ENCODE results near the gene FXN. TPM values are rescaled to one million over a fixed set of nuclear protein-coding genes. Genes with fewer than 3 reads are reported as not detected.

The FXN gene
- total and polyA plus RNA-seq, 2 donors (not counting 1 experiment from before 2014, with no cell fraction given) = 8.8 to 9.6 TPM

DNA sequence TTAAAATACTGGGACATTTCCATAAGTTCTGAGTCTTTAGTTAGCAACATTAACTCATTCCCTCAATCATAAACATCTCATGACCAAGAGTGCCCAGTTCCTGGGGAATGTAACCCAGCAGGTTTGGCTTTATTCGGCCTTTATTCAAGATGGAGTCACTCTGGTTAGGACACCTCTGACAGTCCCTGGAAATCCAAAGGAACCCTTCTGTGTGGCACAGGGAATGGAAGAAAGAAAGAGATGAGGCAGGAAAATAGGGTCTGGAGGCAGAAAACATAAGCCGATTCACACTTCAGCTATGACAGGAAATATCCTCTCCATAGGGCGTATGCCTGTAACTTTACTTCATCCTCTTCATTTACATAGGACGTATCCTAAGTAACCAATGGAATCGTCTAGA is 53.5 kb downstream of the FXN start:
- H3K4me1 ChIP-seq (ENCODE audit: control insufficient read depth in 2 of 2, insufficient read depth in 2 of 2, low read length in 2 of 2) = no peaks in the 10 kb centered on the region
- no peaks in the 10 kb centered on the region for H3K9me3 ChIP-seq (ENCODE audit: control extremely low read depth in 1 of 3, control insufficient read depth in 2 of 3, insufficient read depth in 1 of 3, low read length in 2 of 3)
- no peaks in the 10 kb centered on the region for H3K27me3 ChIP-seq (replicated peaks in 1 of 4; ENCODE audit: control extremely low read depth in 1 of 4, control insufficient read depth in 3 of 4, insufficient read depth in 4 of 4, low read length in 3 of 4)
- H4K20me1 ChIP-seq (ENCODE audit: control insufficient read depth, insufficient read depth, low read length, poor library complexity, severe bottlenecking) = no peaks in the 10 kb centered on the region
- ChIA-PET CTCF (no interaction called here), POLR2A (no interaction called here)
- Mint-ChIP-seq H3K9me3 (ENCODE audit: insufficient read depth) (no peaks in the 10 kb centered on the region), H3K27ac (no peak overlapping the region), H3K27me3 (no peaks in the 10 kb centered on the region), H3K4me1 (no peaks in the 10 kb centered on the region), H3K4me3 (no peak overlapping the region)
- ATAC-seq (ENCODE audit: low read depth) (no peak), DNase-seq (no peak)
- no peaks in the 10 kb centered on the region for H3K79me2 ChIP-seq (ENCODE audit: control insufficient read depth, insufficient read depth, low read length)
- no peak overlapping the region for H3K9ac ChIP-seq (ENCODE audit: low read length)
- 100% methylated on average over 1 of the region's 5 CpGs for WGBS (ENCODE audit: insufficient coverage)
- no peak overlapping the region for H3K4me3 ChIP-seq (ENCODE audit: control extremely low read depth in 1 of 5, extremely low read depth in 1 of 5, insufficient read depth in 1 of 5, low read depth in 2 of 5, low read length in 4 of 5)
- H3K36me3 ChIP-seq (replicated peaks in 1 of 2; ENCODE audit: control extremely low read depth in 1 of 2, control insufficient read depth in 1 of 2, extremely low read depth in 1 of 2, insufficient read depth in 2 of 2, low read length in 1 of 2) = no peaks in the 10 kb centered on the region
- H3K4me2 ChIP-seq (replicated peaks; ENCODE audit: low read depth, low read length, poor library complexity, severe bottlenecking) = no peak overlapping the region
- no peak overlapping the region for H3K27ac ChIP-seq (ENCODE audit: low read length in 2 of 2)
- no peak for TF ChIP-seq EZH2 (IDR thresholded peaks at IDR 0.05; ENCODE audit: borderline replicate concordance, insufficient read depth, low read depth, low read length, poor library complexity, severe bottlenecking)
- TF ChIP-seq, protein P1, sequence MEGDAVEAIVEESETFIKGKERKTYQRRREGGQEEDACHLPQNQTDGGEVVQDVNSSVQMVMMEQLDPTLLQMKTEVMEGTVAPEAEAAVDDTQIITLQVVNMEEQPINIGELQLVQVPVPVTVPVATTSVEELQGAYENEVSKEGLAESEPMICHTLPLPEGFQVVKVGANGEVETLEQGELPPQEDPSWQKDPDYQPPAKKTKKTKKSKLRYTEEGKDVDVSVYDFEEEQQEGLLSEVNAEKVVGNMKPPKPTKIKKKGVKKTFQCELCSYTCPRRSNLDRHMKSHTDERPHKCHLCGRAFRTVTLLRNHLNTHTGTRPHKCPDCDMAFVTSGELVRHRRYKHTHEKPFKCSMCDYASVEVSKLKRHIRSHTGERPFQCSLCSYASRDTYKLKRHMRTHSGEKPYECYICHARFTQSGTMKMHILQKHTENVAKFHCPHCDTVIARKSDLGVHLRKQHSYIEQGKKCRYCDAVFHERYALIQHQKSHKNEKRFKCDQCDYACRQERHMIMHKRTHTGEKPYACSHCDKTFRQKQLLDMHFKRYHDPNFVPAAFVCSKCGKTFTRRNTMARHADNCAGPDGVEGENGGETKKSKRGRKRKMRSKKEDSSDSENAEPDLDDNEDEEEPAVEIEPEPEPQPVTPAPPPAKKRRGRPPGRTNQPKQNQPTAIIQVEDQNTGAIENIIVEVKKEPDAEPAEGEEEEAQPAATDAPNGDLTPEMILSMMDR (IDR thresholded peaks at IDR 0.05) = no peak
- no peak overlapping the region for H2AFZ ChIP-seq (ENCODE audit: insufficient read depth, low read depth, low read length, poor library complexity, severe bottlenecking)
- intact Hi-C loops (cut with micrococcal nuclease) = no loop called here

DNA sequence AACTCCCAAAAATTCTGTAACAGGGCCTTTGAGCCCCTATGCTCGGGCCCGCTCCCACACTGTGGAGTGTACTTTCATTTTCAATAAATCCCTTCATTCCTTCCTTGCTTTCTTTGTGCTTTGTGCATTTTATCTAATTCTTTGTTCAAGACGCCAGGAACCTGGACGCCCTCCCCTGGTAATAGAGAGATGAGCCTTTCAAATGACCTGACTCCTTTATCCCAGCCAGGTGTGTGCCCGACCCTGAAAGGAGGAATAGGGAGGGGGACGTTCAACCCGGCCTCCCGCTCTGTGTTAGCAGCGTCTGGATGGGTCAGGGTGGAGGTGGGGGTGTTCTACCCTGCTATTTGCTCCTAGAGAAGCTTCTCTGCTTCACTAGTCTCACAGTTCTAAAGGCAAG is 53.9 kb downstream of the FXN start:
- Mint-ChIP-seq H3K27me3 (no peaks in the 10 kb centered on the region), H3K4me3 (no peak overlapping the region), H3K4me1 (no peaks in the 10 kb centered on the region), H3K27ac (no peak overlapping the region), H3K9me3 (ENCODE audit: insufficient read depth) (no peaks in the 10 kb centered on the region)
- no peaks in the 10 kb centered on the region for H3K9me3 ChIP-seq (ENCODE audit: control extremely low read depth in 1 of 3, control insufficient read depth in 2 of 3, insufficient read depth in 1 of 3, low read length in 2 of 3)
- no peak overlapping the region for H3K9ac ChIP-seq (ENCODE audit: low read length)
- no peak overlapping the region for H2AFZ ChIP-seq (ENCODE audit: insufficient read depth, low read depth, low read length, poor library complexity, severe bottlenecking)
- no peak overlapping the region for H3K4me3 ChIP-seq (ENCODE audit: control extremely low read depth in 1 of 5, extremely low read depth in 1 of 5, insufficient read depth in 1 of 5, low read depth in 2 of 5, low read length in 4 of 5)
- no peak overlapping the region for H3K27ac ChIP-seq (ENCODE audit: low read length in 2 of 2)
- no peaks in the 10 kb centered on the region for H3K79me2 ChIP-seq (ENCODE audit: control insufficient read depth, insufficient read depth, low read length)
- intact Hi-C loops (cut with micrococcal nuclease) = no loop called here
- H3K4me2 ChIP-seq (replicated peaks; ENCODE audit: low read depth, low read length, poor library complexity, severe bottlenecking) = no peak overlapping the region
- DNase-seq (no peak), ATAC-seq (ENCODE audit: low read depth) (no peak)
- CTCF ChIA-PET = interaction anchor here (0.6 kb wide), 1 partner anchor 495 kb away, joined by 3 read pairs; no protein-coding TSS in a partner anchor
- no peaks in the 10 kb centered on the region for H3K27me3 ChIP-seq (replicated peaks in 1 of 4; ENCODE audit: control extremely low read depth in 1 of 4, control insufficient read depth in 3 of 4, insufficient read depth in 4 of 4, low read length in 3 of 4)
- H4K20me1 ChIP-seq (ENCODE audit: control insufficient read depth, insufficient read depth, low read length, poor library complexity, severe bottlenecking) = no peaks in the 10 kb centered on the region
- no peaks in the 10 kb centered on the region for H3K36me3 ChIP-seq (replicated peaks in 1 of 2; ENCODE audit: control extremely low read depth in 1 of 2, control insufficient read depth in 1 of 2, extremely low read depth in 1 of 2, insufficient read depth in 2 of 2, low read length in 1 of 2)
- 75% methylated on average over 4 of the region's 9 CpGs for WGBS (ENCODE audit: insufficient coverage)
- POLR2A ChIA-PET = no interaction called here
- H3K4me1 ChIP-seq (ENCODE audit: control insufficient read depth in 2 of 2, insufficient read depth in 2 of 2, low read length in 2 of 2) = no peaks in the 10 kb centered on the region
- TF ChIP-seq EZH2 (IDR thresholded peaks at IDR 0.05; ENCODE audit: borderline replicate concordance, insufficient read depth, low read depth, low read length, poor library complexity, severe bottlenecking) = no peak
- TF ChIP-seq, protein P1 (IDR thresholded peaks at IDR 0.05) = no peak

Data from B cell (primary cell).